Esophagus squamous epithelium (tissue), 4 donors: ENCODE measurements around the gene ZNF385D.

Experiments
- CTCF ChIP-seq, 6 experiments: fragments of 450-650 bp in 4 of 6; fragments of 200-600 bp in 2 of 6; sonication (generic) in 2 of 6; IDR thresholded peaks; one replicate each; pipeline ENCODE4 v1.5.1; 2016 to 2019; ENCODE audit warnings: antibody characterized with exemption in 6 of 6, mild to moderate bottlenecking in 4 of 6, moderate library complexity in 4 of 6
- POLR2A ChIP-seq, 4 donors: fragments of 450-650 bp; IDR thresholded peaks; one replicate each; pipeline ENCODE4 v1.6.1; 2017; ENCODE audit warnings: antibody characterized with exemption in 4 of 4, mild to moderate bottlenecking in 4 of 4, moderate library complexity in 3 of 4

- TF ChIP-seq CTCF (IDR thresholded peaks at IDR 0.05), result peak; percentile 24 to 32 (median 26)
- TF ChIP-seq POLR2A (IDR thresholded peaks at IDR 0.05), result no peak
These were observed 1.8 kb upstream of the ZNF385D start for GRCh38 chr3:21752749-21753347.
